Common myeloid progenitor, CD34-positive (primary cell): ENCODE measurements around the gene GRIP2.

Experiments
- CTCF ChIA-PET: fragments of 350-600 bp; sonication (Branson Sonifier 250); formaldehyde crosslinking; loops from one replicate; lab custom pipeline; 2021; ENCODE audit warnings: antibody characterized with exemption; lab: Charles Lee
- POLR2A ChIA-PET: fragments of 350-600 bp; sonication (Branson Sonifier 250); formaldehyde crosslinking; loops from one replicate; lab custom pipeline; 2021; ENCODE audit warnings: antibody characterized with exemption; lab: Charles Lee
- DNase-seq, 3 donors: peaks; one replicate each; pipeline versions ENCODE4 v3.0.0 to v3.0.0-alpha.2; 2013
- H3K27ac ChIP-seq, 2 experiments: 1 replicate in 1 of 2; 2 replicates in 1 of 2; pipeline ENCODE4 v1.7.0; 2013; ENCODE audit warnings: inconsistent platforms in 2 of 2, low read length in 2 of 2, mild to moderate bottlenecking in 2 of 2, low read depth in 1 of 2, moderate library complexity in 1 of 2; ENCODE audit not compliant: severe bottlenecking in 2 of 2, insufficient read depth in 1 of 2, poor library complexity in 1 of 2
- H3K27me3 ChIP-seq, 5 experiments: replicated peaks in 2 of 5; 1 replicate in 3 of 5; 2 replicates in 2 of 5; pipeline versions ENCODE4 v1.6.1 to v1.7.0; 2013; ENCODE audit warnings: low read length in 4 of 5, mild to moderate bottlenecking in 2 of 5, moderate library complexity in 2 of 5, inconsistent platforms in 1 of 5; ENCODE audit not compliant: insufficient read depth in 5 of 5, control insufficient read depth in 4 of 5
- H3K36me3 ChIP-seq, 4 experiments: 1 replicate in 2 of 4; 2 replicates in 2 of 4; pipeline versions ENCODE4 v1.6.1 to v1.7.0; 2013; ENCODE audit warnings: low read length in 3 of 4, control low read depth in 1 of 4, mild to moderate bottlenecking in 1 of 4; ENCODE audit not compliant: control insufficient read depth in 4 of 4, insufficient read depth in 4 of 4
- H3K4me1 ChIP-seq, 4 experiments: 1 replicate in 3 of 4; 2 replicates in 1 of 4; pipeline versions ENCODE4 v1.6.1 to v1.7.1; 2013; ENCODE audit warnings: low read length in 3 of 4, mild to moderate bottlenecking in 3 of 4, control low read depth in 1 of 4, inconsistent platforms in 1 of 4, moderate library complexity in 1 of 4; ENCODE audit not compliant: control insufficient read depth in 4 of 4, insufficient read depth in 4 of 4; ENCODE audit errors: control extremely low read depth in 1 of 4
- H3K4me3 ChIP-seq, 7 experiments: 1 replicate in 4 of 7; 2 replicates in 3 of 7; pipeline versions ENCODE4 v1.5.1 to v1.7.0; 2013; ENCODE audit warnings: mild to moderate bottlenecking in 7 of 7, low read length in 6 of 7, moderate library complexity in 6 of 7, inconsistent platforms in 2 of 7, low read depth in 2 of 7, control low read depth in 1 of 7; ENCODE audit not compliant: insufficient read depth in 4 of 7, control insufficient read depth in 1 of 7; ENCODE audit errors: extremely low read depth in 1 of 7
- H3K9me3 ChIP-seq, 5 experiments: 1 replicate in 4 of 5; 2 replicates in 1 of 5; pipeline versions ENCODE4 v1.6.1 to v1.7.1; 2013; ENCODE audit warnings: low read length in 4 of 5, mild to moderate bottlenecking in 2 of 5, inconsistent platforms in 1 of 5, low read depth in 1 of 5, moderate library complexity in 1 of 5; ENCODE audit not compliant: control insufficient read depth in 4 of 5, insufficient read depth in 2 of 5; ENCODE audit errors: control extremely low read depth in 1 of 5
- WGBS: methylation state at CpG from one replicate; pipeline ENCODE4 v1.1.5; 2013; ENCODE audit not compliant: insufficient coverage; 5-methylcytosine and 5-hydroxymethylcytosine counted together

The GRIP2 gene

GRCh38 chr3:14503706-14504065, 36.5 kb downstream of the GRIP2 start:
- Histone ChIP-seq H3K27ac (no peak overlapping the region), H3K4me3 (no peak overlapping the region), H3K27me3 (peaks cover 0 to 3% (median 0%) of the 10 kb centered on the region in 5 experiments), H3K36me3 (no peaks in the 10 kb centered on the region), H3K9me3 (peaks cover 0 to 21% (median 6%) of the 10 kb centered on the region in 5 experiments), H3K4me1 (no peaks in the 10 kb centered on the region)
- POLR2A ChIA-PET, result no interaction called here
- CTCF ChIA-PET, result no interaction called here
- no peak for DNase-seq
- WGBS, result 95% methylated on average over 16 of the region's 20 CpGs

GRCh38 chr3:14503033-14503705, 37.0 kb downstream of the GRIP2 start:
- Histone ChIP-seq H3K9me3 (peaks cover 0 to 21% (median 6%) of the 10 kb centered on the region in 5 experiments), H3K4me3 (no peak overlapping the region), H3K27me3 (peaks cover 0 to 3% (median 0%) of the 10 kb centered on the region in 5 experiments), H3K36me3 (no peaks in the 10 kb centered on the region), H3K4me1 (no peaks in the 10 kb centered on the region), H3K27ac (no peak overlapping the region)
- ChIA-PET CTCF (interaction anchor here (2.5 kb wide), 1 partner anchor 8 kb away, joined by 8 read pairs; no protein-coding TSS in a partner anchor), POLR2A (no interaction called here)
- 98% methylated on average over 11 of the region's 12 CpGs for WGBS
- DNase-seq, result no peak

- H3K4me1 ChIP-seq, result no peaks in the 10 kb centered on the region
Measured at GRCh38 chr3:14502472-14502871, 37.7 kb downstream of the GRIP2 start.

GRCh38 chr3:14497321-14497720, 42.8 kb downstream of the GRIP2 start:
- no peak overlapping the region for H3K27ac ChIP-seq
- ChIA-PET CTCF (interaction anchor here (4.0 kb wide), 1 partner anchor 12 kb away, joined by 19 read pairs; no protein-coding TSS in a partner anchor), POLR2A (no interaction called here)
- H3K36me3 ChIP-seq, result no peaks in the 10 kb centered on the region
- peaks cover 0 to 10% (median 2%) of the 10 kb centered on the region in 5 experiments for H3K9me3 ChIP-seq
- no peaks in the 10 kb centered on the region for H3K4me1 ChIP-seq
- H3K27me3 ChIP-seq, result peaks cover 0 to 3% (median 0%) of the 10 kb centered on the region in 5 experiments
- no peak for DNase-seq
- H3K4me3 ChIP-seq, result no peak overlapping the region
- 80% methylated on average over 10 of the region's 10 CpGs for WGBS

More at GRCh38 chr3:14502472-14502871, 37.7 kb downstream of the GRIP2 start:
- no peaks in the 10 kb centered on the region for H3K36me3 ChIP-seq
- H3K27ac ChIP-seq, result no peak overlapping the region
- peaks cover 0 to 21% (median 6%) of the 10 kb centered on the region in 5 experiments for H3K9me3 ChIP-seq
- ChIA-PET CTCF (interaction anchor here (2.5 kb wide), 1 partner anchor 9 kb away, joined by 8 read pairs; no protein-coding TSS in a partner anchor), POLR2A (interaction anchor here (0.7 kb wide), 1 partner anchor 209 kb away, joined by 3 read pairs; no protein-coding TSS in a partner anchor)
- no peak for DNase-seq
- peaks cover 0 to 3% (median 0%) of the 10 kb centered on the region in 5 experiments for H3K27me3 ChIP-seq
- H3K4me3 ChIP-seq, result no peak overlapping the region

- 94% methylated on average over 9 of the region's 9 CpGs for WGBS
- Histone ChIP-seq H3K36me3 (no peaks in the 10 kb centered on the region), H3K4me3 (no peak overlapping the region), H3K4me1 (no peaks in the 10 kb centered on the region), H3K27me3 (peaks cover 0 to 3% (median 0%) of the 10 kb centered on the region in 5 experiments), H3K27ac (no peak overlapping the region), H3K9me3 (peaks cover 0 to 8% (median 0%) of the 10 kb centered on the region in 5 experiments)
- CTCF ChIA-PET, result no interaction called here
- POLR2A ChIA-PET, result no interaction called here
- no peak for DNase-seq
Measured at GRCh38 chr3:14496351-14496750, 43.8 kb downstream of the GRIP2 start.

GRCh38 chr3:14494973-14495300, 45.2 kb downstream of the GRIP2 start:
- POLR2A ChIA-PET, result no interaction called here
- H3K27me3 ChIP-seq, result no peaks in the 10 kb centered on the region
- H3K27ac ChIP-seq, result no peak overlapping the region
- H3K4me3 ChIP-seq, result no peak overlapping the region
- peaks cover 0 to 2% (median 0%) of the 10 kb centered on the region in 5 experiments for H3K9me3 ChIP-seq
- CTCF ChIA-PET, result interaction anchor here (1.0 kb wide), 1 partner anchor 19 kb away, joined by 3 read pairs; no protein-coding TSS in a partner anchor
- no peaks in the 10 kb centered on the region for H3K4me1 ChIP-seq
- DNase-seq, result no peak
- peaks cover 0 to 3% (median 0%) of the 10 kb centered on the region in 4 experiments for H3K36me3 ChIP-seq
- WGBS, result 93% methylated on average over 3 of the region's 5 CpGs

- no peaks in the 10 kb centered on the region for H3K9me3 ChIP-seq
- ChIA-PET CTCF (no interaction called here), POLR2A (no interaction called here)
- peaks cover 0 to 8% (median 3%) of the 10 kb centered on the region in 4 experiments for H3K36me3 ChIP-seq
- WGBS, result 93% methylated on average over 16 of the region's 17 CpGs
- H3K4me3 ChIP-seq, result no peak overlapping the region
- no peak overlapping the region for H3K27ac ChIP-seq
- no peaks in the 10 kb centered on the region for H3K27me3 ChIP-seq
- H3K4me1 ChIP-seq, result no peaks in the 10 kb centered on the region
- DNase-seq, result no peak
Measured at GRCh38 chr3:14494279-14494972, 45.7 kb downstream of the GRIP2 start.
